Measurements from ENCODE around the gene ATP9B. TPM values are rescaled to one million over a fixed set of nuclear protein-coding genes. Genes with fewer than 3 reads are reported as not detected.

The ATP9B gene
- total RNA-seq, 4 donors from 2014 or later, result 26.0 to 37.4 (median 30.5) TPM

GRCh38 chr18:79343567-79344207, 274.5 kb downstream of the ATP9B start:
- DNase-seq (ENCODE audit: extremely low spot score), result no peak
- no peaks in the 10 kb centered on the region for H3K9me3 ChIP-seq
- WGBS, result 93% methylated on average over 17 of the region's 17 CpGs
- H3K4me3 ChIP-seq, result no peak overlapping the region
- TF ChIP-seq POLR2A (IDR thresholded peaks at IDR 0.05; ENCODE audit: low read depth) (no peak), CTCF (IDR thresholded peaks at IDR 0.05) (no peak), EP300 (IDR thresholded peaks at IDR 0.05) (no peak), POLR2AphosphoS5 (IDR thresholded peaks at IDR 0.05) (no peak)
- peaks cover 48 to 79% (median 59%) of the 10 kb centered on the region in 4 donors for H3K36me3 ChIP-seq
- intact Hi-C loops (cut with DNase I), result no loop called here
- H3K27ac ChIP-seq (replicated peaks in 1 of 4), result no peak overlapping the region
- H3K4me1 ChIP-seq, result no peaks in the 10 kb centered on the region
- H3K27me3 ChIP-seq, result no peaks in the 10 kb centered on the region

- Histone ChIP-seq H3K4me1 (no peaks in the 10 kb centered on the region), H3K27ac (replicated peaks in 1 of 4) (no peak overlapping the region), H3K4me3 (no peak overlapping the region), H3K9me3 (no peaks in the 10 kb centered on the region), H3K36me3 (peaks cover 48 to 79% (median 59%) of the 10 kb centered on the region in 4 donors), H3K27me3 (no peaks in the 10 kb centered on the region)
- no peak for TF ChIP-seq CTCF (IDR thresholded peaks at IDR 0.05)
- TF ChIP-seq EP300 (IDR thresholded peaks at IDR 0.05), result no peak
- TF ChIP-seq POLR2A (IDR thresholded peaks at IDR 0.05; ENCODE audit: low read depth), result no peak
- no peak for TF ChIP-seq POLR2AphosphoS5 (IDR thresholded peaks at IDR 0.05)
- no peak for DNase-seq (ENCODE audit: extremely low spot score)
- WGBS, result 83% methylated on average over 2 of the region's 2 CpGs
- intact Hi-C loops (cut with DNase I), result no loop called here
Measured at GRCh38 chr18:79344208-79344581, 275.0 kb downstream of the ATP9B start.

- intact Hi-C loops (cut with DNase I), result no loop called here
- Histone ChIP-seq H3K4me1 (no peaks in the 10 kb centered on the region), H3K27ac (replicated peaks in 1 of 4) (no peak overlapping the region), H3K36me3 (peaks cover 48 to 84% (median 71%) of the 10 kb centered on the region in 4 donors), H3K9me3 (no peaks in the 10 kb centered on the region), H3K4me3 (no peak overlapping the region), H3K27me3 (no peaks in the 10 kb centered on the region)
- TF ChIP-seq POLR2A (IDR thresholded peaks at IDR 0.05; ENCODE audit: low read depth), result no peak
- no peak for TF ChIP-seq EP300 (IDR thresholded peaks at IDR 0.05)
- TF ChIP-seq CTCF (IDR thresholded peaks at IDR 0.05), result no peak
- TF ChIP-seq POLR2AphosphoS5 (IDR thresholded peaks at IDR 0.05), result no peak
- WGBS, result 94% methylated on average over 7 of the region's 11 CpGs
- DNase-seq (ENCODE audit: extremely low spot score), result no peak
Measured at GRCh38 chr18:79345366-79345765, 276.2 kb downstream of the ATP9B start.

- TF ChIP-seq EP300 (IDR thresholded peaks at IDR 0.05) (no peak), CTCF (IDR thresholded peaks at IDR 0.05) (no peak), POLR2A (IDR thresholded peaks at IDR 0.05; ENCODE audit: low read depth) (no peak), POLR2AphosphoS5 (IDR thresholded peaks at IDR 0.05) (no peak)
- DNase-seq (ENCODE audit: extremely low spot score), result no peak
- H3K36me3 ChIP-seq, result peaks cover 48 to 86% (median 72%) of the 10 kb centered on the region in 4 donors
Measured at GRCh38 chr18:79345981-79346380, 276.8 kb downstream of the ATP9B start.

GRCh38 chr18:79348066-79348465, 278.9 kb downstream of the ATP9B start:
- peaks cover 44 to 97% (median 84%) of the 10 kb centered on the region in 4 donors for H3K36me3 ChIP-seq
- TF ChIP-seq POLR2A (IDR thresholded peaks at IDR 0.05; ENCODE audit: low read depth) (no peak), EP300 (IDR thresholded peaks at IDR 0.05) (no peak), POLR2AphosphoS5 (IDR thresholded peaks at IDR 0.05) (no peak), CTCF (IDR thresholded peaks at IDR 0.05) (no peak)

More at GRCh38 chr18:79345981-79346380, 276.8 kb downstream of the ATP9B start:
- intact Hi-C loops (cut with DNase I), result no loop called here
- WGBS, result 96% methylated on average over 8 of the region's 26 CpGs
- Histone ChIP-seq H3K27ac (replicated peaks in 1 of 4) (no peak overlapping the region), H3K27me3 (no peaks in the 10 kb centered on the region), H3K4me1 (no peaks in the 10 kb centered on the region), H3K9me3 (no peaks in the 10 kb centered on the region), H3K4me3 (no peak overlapping the region)

More at GRCh38 chr18:79348066-79348465, 278.9 kb downstream of the ATP9B start:
- Histone ChIP-seq H3K4me3 (no peak overlapping the region), H3K4me1 (no peaks in the 10 kb centered on the region), H3K27me3 (no peaks in the 10 kb centered on the region), H3K9me3 (no peaks in the 10 kb centered on the region), H3K27ac (replicated peaks in 1 of 4) (no peak overlapping the region)
- DNase-seq (ENCODE audit: extremely low spot score), result no peak
- intact Hi-C loops (cut with DNase I), result no loop called here
- WGBS, result 82% methylated on average over 5 of the region's 5 CpGs
